T-cell (primary cell): ENCODE measurements around the gene SLC16A8. TPM values are rescaled to one million over a fixed set of nuclear protein-coding genes. Genes with fewer than 3 reads are reported as not detected.

Experiments used
- ATAC-seq, 4 experiments: fragments of 200-7000 bp in 3 of 4; fragments of 150-1000 bp in 1 of 4; cut with Tn5 transposase; replicated peaks in 1 of 4; 1 replicate in 3 of 4; 2 replicates in 1 of 4; pipeline ENCODE4 v1.10.0; 2021; ENCODE audit warnings: moderate library complexity in 3 of 4, mild to moderate bottlenecking in 2 of 4, moderate number of reproducible peaks in 1 of 4
- CTCF ChIA-PET, 2 donors: fragments of 300-600 bp; sonication (Branson Sonifier 250); formaldehyde crosslinking; loops; one replicate each; lab custom pipeline; 2022; ENCODE audit warnings: antibody characterized with exemption in 2 of 2; lab: Charles Lee
- POLR2A ChIA-PET, 2 donors: fragments of 300-600 bp; sonication (Branson Sonifier 250); formaldehyde crosslinking; loops; one replicate each; lab custom pipeline; 2022; ENCODE audit warnings: antibody characterized with exemption in 2 of 2; lab: Charles Lee
- DNase-seq, 35 experiments: peaks; one replicate each; pipeline versions ENCODE4 v3.0.0 to v3.0.0-alpha.2; 2013 to 2023
- H3K27ac ChIP-seq: one replicate; pipeline ENCODE4 v1.5.1; 2013; ENCODE audit warnings: low read length
- H3K27me3 ChIP-seq, 2 experiments: replicated peaks in 1 of 2; 1 replicate in 1 of 2; 2 replicates in 1 of 2; pipeline versions ENCODE4 v1.6.1 to v1.7.0; 2013; ENCODE audit warnings: low read length in 1 of 2, mixed read lengths in 1 of 2; ENCODE audit not compliant: control insufficient read depth in 2 of 2, insufficient read depth in 2 of 2; ENCODE audit errors: extremely low read depth in 1 of 2
- H3K36me3 ChIP-seq, 2 donors: 1 replicate in 1 of 2; 2 replicates in 1 of 2; pipeline versions ENCODE4 v1.6.1 to v1.7.0; 2013; ENCODE audit warnings: low read length in 1 of 2; ENCODE audit not compliant: control insufficient read depth in 2 of 2, insufficient read depth in 1 of 2; ENCODE audit errors: extremely low read depth in 1 of 2
- H3K4me1 ChIP-seq, 2 experiments: 1 replicate in 1 of 2; 2 replicates in 1 of 2; pipeline versions ENCODE4 v1.6.1 to v1.7.0; 2013; ENCODE audit warnings: low read length in 2 of 2, mixed read lengths in 1 of 2; ENCODE audit not compliant: insufficient read depth in 2 of 2, control insufficient read depth in 1 of 2; ENCODE audit errors: extremely low read depth in 1 of 2
- H3K4me3 ChIP-seq, 2 donors: 1 replicate in 1 of 2; 2 replicates in 1 of 2; pipeline versions ENCODE4 v1.5.1 to v1.7.0; 2013; ENCODE audit warnings: mild to moderate bottlenecking in 2 of 2, low read length in 1 of 2, moderate library complexity in 1 of 2; ENCODE audit not compliant: control insufficient read depth in 1 of 2; ENCODE audit errors: extremely low read depth in 1 of 2
- H3K9me3 ChIP-seq: 2 replicates; pipeline ENCODE4 v1.7.0; 2013
- H3K27ac Mint-ChIP-seq, 2 donors: one replicate each; pipeline ENCODE4 v1.8.0; 2020 to 2021; ENCODE audit warnings: mild to moderate bottlenecking in 2 of 2, mixed read lengths in 2 of 2
- H3K27me3 Mint-ChIP-seq, 2 donors: one replicate each; pipeline ENCODE4 v1.8.0; 2021 to 2022; ENCODE audit warnings: mixed read lengths in 2 of 2
- H3K36me3 Mint-ChIP-seq: one replicate; pipeline ENCODE4 v1.8.0; 2021; ENCODE audit warnings: mixed read lengths
- H3K4me1 Mint-ChIP-seq, 3 donors: one replicate each; pipeline ENCODE4 v1.8.0; 2020 to 2022; ENCODE audit warnings: mixed read lengths in 3 of 3, mild to moderate bottlenecking in 1 of 3
- H3K4me3 Mint-ChIP-seq, 3 donors: one replicate each; pipeline ENCODE4 v1.8.0; 2020 to 2022; ENCODE audit warnings: mild to moderate bottlenecking in 3 of 3, mixed read lengths in 3 of 3, moderate library complexity in 3 of 3
- H3K9me3 Mint-ChIP-seq, 3 donors: one replicate each; pipeline ENCODE4 v1.8.0; 2020 to 2022; ENCODE audit warnings: mixed read lengths in 3 of 3
- WGBS: methylation state at CpG from one replicate; pipeline ENCODE4 v1.1.5; 2013; ENCODE audit warnings: missing lambda C conversion rate; ENCODE audit not compliant: insufficient coverage; 5-methylcytosine and 5-hydroxymethylcytosine counted together
- total RNA-seq, 35 experiments: library from RNA in 6 of 35; stranded (reverse) in 6 of 35; fragments of 120-200 nt in 1 of 35; gene quantifications; one replicate each; pipeline versions ENCODE4 v1.2.1 to v1.2.4 and lab custom pipeline; 2013 to 2026

Gene SLC16A8
- total RNA-seq, 5 donors from 2014 or later (not counting 1 experiment from before 2014, with no cell fraction given): 0.19 TPM; not detected in 4

GRCh38 chr22:38074181-38075104, 9.5 kb downstream of the SLC16A8 start:
- no peaks in the 10 kb centered on the region for H3K9me3 ChIP-seq
- H3K4me1 ChIP-seq: no peaks in the 10 kb centered on the region
- H3K9me3 Mint-ChIP-seq: no peaks in the 10 kb centered on the region
- H3K4me3 Mint-ChIP-seq: no peak overlapping the region
- peaks cover 0 to 8% of the 10 kb centered on the region in 2 experiments for H3K27me3 ChIP-seq
- H3K36me3 Mint-ChIP-seq: peaks cover 34% of the 10 kb centered on the region
- H3K36me3 ChIP-seq: peaks cover 7 to 28% of the 10 kb centered on the region in 2 donors
- no peak overlapping the region for H3K27ac Mint-ChIP-seq
- no peak for ATAC-seq
- peaks cover under 1 to 3% of the 10 kb centered on the region in 2 donors for H3K27me3 Mint-ChIP-seq
- ChIA-PET CTCF (no interaction called here), POLR2A (no interaction called here)
- H3K4me1 Mint-ChIP-seq: no peaks in the 10 kb centered on the region
- H3K27ac ChIP-seq: no peak overlapping the region
- H3K4me3 ChIP-seq: no peak overlapping the region
- 93% methylated on average over 39 of the region's 47 CpGs for WGBS
- no peak for DNase-seq

DNA sequence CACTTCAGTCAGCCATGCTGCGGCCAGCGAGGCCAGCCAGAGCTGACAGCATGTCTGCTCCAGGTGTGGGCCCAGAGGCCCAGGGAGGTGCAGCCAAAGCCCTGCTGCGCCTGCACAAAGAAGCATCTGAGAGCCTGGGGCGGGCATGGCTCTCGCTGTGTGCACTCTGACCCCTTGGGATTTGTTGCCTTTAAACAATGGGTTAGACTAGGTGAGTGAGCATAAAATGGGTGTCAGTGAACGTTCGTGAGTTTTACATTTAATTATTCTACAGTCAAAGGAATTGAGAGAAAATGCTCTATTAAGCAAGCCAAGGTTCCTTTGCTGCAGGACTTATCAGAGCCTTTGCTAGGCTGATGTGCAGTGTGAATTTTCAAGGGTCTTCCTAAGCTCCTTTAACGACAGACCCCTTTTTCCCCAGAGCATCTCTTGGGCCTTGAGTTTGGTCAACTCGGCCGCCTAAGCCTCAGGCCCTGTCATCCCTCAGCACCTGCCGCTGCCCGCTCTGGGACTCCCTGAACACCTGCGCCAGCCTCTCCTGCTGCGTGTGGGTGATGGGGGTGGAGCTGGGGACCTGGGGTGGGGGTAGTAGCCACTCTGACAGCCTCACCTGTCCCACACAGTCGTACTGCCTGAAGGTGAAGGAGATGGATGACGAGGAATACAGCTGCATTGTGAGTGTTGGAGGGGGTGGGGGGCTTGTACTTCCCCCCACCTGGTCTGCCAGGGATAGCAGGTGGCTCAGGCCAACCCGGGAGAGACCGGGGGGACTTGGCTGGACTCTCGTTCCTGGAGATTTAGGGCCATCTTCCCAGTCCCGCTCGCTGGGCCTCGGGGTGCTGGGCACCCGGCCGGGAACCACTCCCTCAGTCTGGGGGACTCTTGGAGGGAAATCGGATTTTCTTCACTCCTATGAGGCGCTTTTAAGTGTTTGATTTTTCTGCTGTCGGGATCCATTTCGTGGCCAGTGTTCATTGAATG, 10.5 kb downstream of the SLC16A8 start:
- CTCF ChIA-PET: no interaction called here
- Mint-ChIP-seq H3K4me1 (no peaks in the 10 kb centered on the region), H3K27me3 (no peaks in the 10 kb centered on the region)

GRCh38 chr22:38072322-38073149, 11.4 kb downstream of the SLC16A8 start:
- Mint-ChIP-seq H3K9me3 (no peaks in the 10 kb centered on the region), H3K36me3 (peaks cover 39% of the 10 kb centered on the region), H3K27ac (no peak overlapping the region), H3K4me1 (no peaks in the 10 kb centered on the region), H3K27me3 (no peaks in the 10 kb centered on the region), H3K4me3 (no peak overlapping the region)
- WGBS: 91% methylated on average over 25 of the region's 25 CpGs
- POLR2A ChIA-PET: no interaction called here
- CTCF ChIA-PET: no interaction called here
- Histone ChIP-seq H3K9me3 (no peaks in the 10 kb centered on the region), H3K4me1 (no peaks in the 10 kb centered on the region), H3K27me3 (peaks cover 0 to 2% of the 10 kb centered on the region in 2 experiments), H3K27ac (no peak overlapping the region), H3K36me3 (peaks cover 10 to 38% of the 10 kb centered on the region in 2 donors), H3K4me3 (no peak overlapping the region)
- no peak for ATAC-seq
- no peak for DNase-seq

More for the DNA sequence above, 10.5 kb downstream of the SLC16A8 start:
- Mint-ChIP-seq H3K36me3 (peaks cover 34% of the 10 kb centered on the region), H3K27ac (no peak overlapping the region), H3K4me3 (no peak overlapping the region), H3K9me3 (no peaks in the 10 kb centered on the region)
- Histone ChIP-seq H3K36me3 (peaks cover 10 to 31% of the 10 kb centered on the region in 2 donors), H3K4me1 (no peaks in the 10 kb centered on the region), H3K4me3 (no peak overlapping the region), H3K27ac (no peak overlapping the region), H3K9me3 (no peaks in the 10 kb centered on the region), H3K27me3 (peaks cover 0 to 7% of the 10 kb centered on the region in 2 experiments)
- WGBS: 95% methylated on average over 15 of the region's 28 CpGs
- ATAC-seq (no peak), DNase-seq (no peak)
- POLR2A ChIA-PET: no interaction called here

DNA sequence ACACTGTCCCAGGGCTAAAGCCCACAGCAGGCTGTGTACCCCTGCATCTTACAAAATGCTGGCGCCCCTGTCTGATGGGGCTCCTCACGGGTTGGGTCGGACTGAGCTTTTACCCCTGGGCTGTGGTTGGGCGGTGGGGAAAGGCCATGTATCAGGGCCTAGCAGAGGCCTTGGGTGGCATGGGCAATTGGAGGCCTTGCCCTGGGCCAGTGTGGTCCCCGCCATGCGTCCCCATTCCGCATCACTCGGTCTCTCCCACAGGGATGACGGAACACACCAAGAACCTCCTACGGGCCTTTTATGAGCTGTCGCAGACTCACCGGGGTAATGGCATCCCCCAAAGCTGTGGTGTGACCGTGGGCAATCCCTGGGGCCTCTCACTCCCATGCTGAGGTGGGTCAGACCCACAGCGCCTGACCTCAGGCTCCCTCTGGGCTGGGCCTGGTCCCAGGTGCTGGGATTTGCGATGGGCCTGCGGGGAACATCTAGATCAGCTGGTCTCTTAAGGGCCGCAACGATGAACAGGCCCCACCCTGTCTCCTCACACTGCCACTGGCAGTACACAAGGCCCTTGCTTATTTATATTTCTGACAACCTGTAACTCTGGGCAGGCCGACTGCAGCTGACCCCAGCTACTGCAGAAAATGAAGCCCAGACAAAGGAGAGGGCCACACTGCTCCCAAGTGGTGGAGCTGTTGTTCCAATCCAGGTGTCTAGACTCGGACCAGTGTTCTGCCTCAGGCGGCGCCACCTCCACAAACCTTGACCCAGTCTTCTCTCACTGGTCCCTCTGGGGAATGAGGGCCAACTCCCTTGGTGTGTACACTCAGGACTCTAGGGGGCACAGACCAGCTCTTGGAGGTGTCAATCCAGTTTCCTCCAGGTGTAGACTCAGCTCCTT, 12.3 kb downstream of the SLC16A8 start:
- Mint-ChIP-seq H3K36me3 (peaks cover 44% of the 10 kb centered on the region), H3K27me3 (no peaks in the 10 kb centered on the region), H3K27ac (no peak overlapping the region), H3K4me1 (no peaks in the 10 kb centered on the region), H3K9me3 (no peaks in the 10 kb centered on the region), H3K4me3 (no peak overlapping the region)
- POLR2A ChIA-PET: interaction anchor here in 1 of 2 donors (0.5 kb wide), 1 partner anchor 146 kb away, joined by 6 read pairs; no protein-coding TSS in a partner anchor
- CTCF ChIA-PET: interaction anchor here in 1 of 2 donors (0.7 kb wide), 1 partner anchor 8 kb away, joined by 3 read pairs; no protein-coding TSS in a partner anchor
- no peak overlapping the region for H3K27ac ChIP-seq
- H3K4me1 ChIP-seq: no peaks in the 10 kb centered on the region
- H3K9me3 ChIP-seq: no peaks in the 10 kb centered on the region
- peaks cover 10 to 38% of the 10 kb centered on the region in 2 donors for H3K36me3 ChIP-seq
- H3K4me3 ChIP-seq: no peak overlapping the region
- peaks cover 0 to 2% of the 10 kb centered on the region in 2 experiments for H3K27me3 ChIP-seq
- ATAC-seq: no peak
- WGBS: 92% methylated on average over 18 of the region's 22 CpGs
- no peak for DNase-seq

GRCh38 chr22:38070250-38070921, 13.6 kb downstream of the SLC16A8 start:
- peaks cover 55% of the 10 kb centered on the region for H3K36me3 Mint-ChIP-seq
- Histone ChIP-seq H3K9me3 (no peaks in the 10 kb centered on the region), H3K4me1 (no peaks in the 10 kb centered on the region), H3K4me3 (no peak overlapping the region), H3K27ac (no peak overlapping the region), H3K27me3 (peaks cover 0 to 2% of the 10 kb centered on the region in 2 experiments), H3K36me3 (peaks cover 16 to 48% of the 10 kb centered on the region in 2 donors)
- no peak overlapping the region for H3K4me3 Mint-ChIP-seq
- H3K9me3 Mint-ChIP-seq: no peaks in the 10 kb centered on the region
- CTCF ChIA-PET: interaction anchor here in 1 of 2 donors (0.8 kb wide), 1 partner anchor 13 kb away, joined by 4 read pairs; the partner anchor contains the start of gene PICK1
- no peaks in the 10 kb centered on the region for H3K27me3 Mint-ChIP-seq
- POLR2A ChIA-PET: interaction anchor here in 1 of 2 donors (0.6 kb wide), 1 partner anchor 66 kb away, joined by 4 read pairs; no protein-coding TSS in a partner anchor
- 89% methylated on average over 4 of the region's 11 CpGs for WGBS
- H3K27ac Mint-ChIP-seq: no peak overlapping the region
- DNase-seq (no peak), ATAC-seq (no peak)
- no peaks in the 10 kb centered on the region for H3K4me1 Mint-ChIP-seq
